Left ventricle myocardium inferior (tissue), 1 donor: ENCODE measurements around the gene ADCY4. TPM values are rescaled to one million over a fixed set of nuclear protein-coding genes. Genes with fewer than 3 reads are reported as not detected.

Source experiments
- DNase-seq: peaks from one replicate; pipeline ENCODE4 v3.0.0-alpha.2; 2020
- H3K27ac ChIP-seq: fragments of 200-600 bp; replicated peaks from 2 replicates; pipeline ENCODE4 v1.8.0; 2021
- H3K27me3 ChIP-seq: fragments of 200-600 bp; 2 replicates; pipeline ENCODE4 v1.8.0; 2021; ENCODE audit warnings: low read depth
- H3K36me3 ChIP-seq: fragments of 200-600 bp; 2 replicates; pipeline ENCODE4 v1.8.0; 2021
- H3K4me1 ChIP-seq: fragments of 200-600 bp; 2 replicates; pipeline ENCODE4 v1.8.0; 2021
- H3K4me3 ChIP-seq: fragments of 200-600 bp; 2 replicates; pipeline ENCODE4 v1.8.0; 2021; ENCODE audit warnings: mild to moderate bottlenecking, moderate library complexity
- H3K9me3 ChIP-seq: fragments of 200-600 bp; replicated peaks from 2 replicates; pipeline ENCODE4 v1.8.0; 2021
- CTCF ChIP-seq: fragments of 200-600 bp; IDR thresholded peaks from 2 replicates; pipeline ENCODE4 v1.8.0; 2021; ENCODE audit warnings: antibody characterized with exemption, mild to moderate bottlenecking, borderline replicate concordance
- intact Hi-C: fragments of 100-400 bp; cut with micrococcal nuclease; formaldehyde crosslinking; loops from one replicate; pipeline ENCODE4 v1.11.0; 2022
- total RNA-seq: library from RNA; stranded (reverse); fragmentation: NEBNext Ultra II Directional; extraction: Animal tissue kit (Norgen Biotek cat#: 25700); gene quantifications from one replicate; pipeline ENCODE4 v1.2.1, GENCODE V29; 2021
- donor health status: DM: no; HTN: yes; CAD: no; lungs with severe emphysema.

Gene ADCY4
- total RNA-seq, 1 donor from 2014 or later, result 26.6 TPM

GRCh38 chr14:24325041-24325530 is 9.8 kb downstream of the ADCY4 start:
- no peak for DNase-seq
- Histone ChIP-seq H3K4me1 (no peaks in the 10 kb centered on the region), H3K27me3 (peaks cover 3% of the 10 kb centered on the region), H3K9me3 (no peaks in the 10 kb centered on the region), H3K36me3 (peaks cover 33% of the 10 kb centered on the region), H3K4me3 (no peak overlapping the region), H3K27ac (no peak overlapping the region)
- intact Hi-C loops, result no loop called here
- TF ChIP-seq CTCF, result no peak

- Histone ChIP-seq H3K36me3 (peaks cover 38% of the 10 kb centered on the region), H3K4me3 (no peak overlapping the region), H3K9me3 (no peaks in the 10 kb centered on the region), H3K27ac (no peak overlapping the region), H3K27me3 (peaks cover 12% of the 10 kb centered on the region), H3K4me1 (no peaks in the 10 kb centered on the region)
- no peak for TF ChIP-seq CTCF
- DNase-seq, result no peak
- intact Hi-C loops, result no loop called here
Observed at GRCh38 chr14:24324024-24324423, 10.8 kb downstream of the ADCY4 start.

GRCh38 chr14:24323341-24323740 is 11.5 kb downstream of the ADCY4 start:
- DNase-seq, result no peak
- peaks cover 38% of the 10 kb centered on the region for H3K36me3 ChIP-seq
- no peaks in the 10 kb centered on the region for H3K9me3 ChIP-seq
- H3K4me3 ChIP-seq, result no peak overlapping the region
- H3K4me1 ChIP-seq, result no peaks in the 10 kb centered on the region
- H3K27me3 ChIP-seq, result peaks cover 19% of the 10 kb centered on the region
- H3K27ac ChIP-seq, result no peak overlapping the region
- no peak for TF ChIP-seq CTCF
- intact Hi-C loops, result no loop called here

GRCh38 chr14:24322672-24323071 is 12.2 kb downstream of the ADCY4 start:
- intact Hi-C loops, result no loop called here
- H3K9me3 ChIP-seq, result no peaks in the 10 kb centered on the region
- peaks cover 38% of the 10 kb centered on the region for H3K36me3 ChIP-seq
- peaks cover 26% of the 10 kb centered on the region for H3K27me3 ChIP-seq
- no peak for DNase-seq
- no peak for TF ChIP-seq CTCF
- H3K4me1 ChIP-seq, result no peaks in the 10 kb centered on the region
- H3K4me3 ChIP-seq, result no peak overlapping the region
- H3K27ac ChIP-seq, result no peak overlapping the region

- Histone ChIP-seq H3K4me3 (no peak overlapping the region), H3K27me3 (peaks cover 38% of the 10 kb centered on the region), H3K9me3 (no peaks in the 10 kb centered on the region), H3K27ac (no peak overlapping the region), H3K4me1 (peaks cover 12% of the 10 kb centered on the region), H3K36me3 (peaks cover 38% of the 10 kb centered on the region)
- intact Hi-C loops, result no loop called here
- no peak for DNase-seq
- TF ChIP-seq CTCF, result no peak
Observed at GRCh38 chr14:24321212-24321975, 13.5 kb downstream of the ADCY4 start.
